HG02763 (cell line): ENCODE data around the gene ZNF547.
"Not testable (repeated sequence)": the region's sequence is repeated elsewhere in the genome, so short reads cannot be mapped to it uniquely, and the experiment has no call there.

Experiments
- ATAC-seq: cut with Tn5 transposase; IDR thresholded peaks from one replicate; pipeline ENCODE4 v1.9.1; 2021; ENCODE audit warnings: mild to moderate bottlenecking, moderate library complexity; ENCODE audit not compliant: unreplicated experiment

Gene ZNF547

DNA sequence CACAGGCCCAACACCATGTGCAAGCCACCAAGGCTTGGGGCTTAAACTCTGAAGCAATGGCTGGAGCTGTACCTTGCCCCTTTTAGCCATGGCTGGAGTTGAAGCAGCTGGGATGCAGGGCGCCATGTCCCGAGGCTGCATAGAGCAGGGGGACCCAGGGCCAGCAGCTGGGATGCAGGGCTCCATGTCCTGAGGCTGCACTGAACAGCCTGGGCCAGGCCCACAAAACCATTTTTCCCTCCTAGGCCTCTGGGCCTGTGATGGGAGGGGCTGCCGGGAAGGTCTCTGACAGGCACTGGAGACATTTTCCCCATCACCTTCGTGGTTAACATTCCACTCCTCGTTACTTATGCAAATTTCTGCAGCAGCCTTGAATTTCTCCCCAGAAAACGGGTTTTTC lies 10.8 kb downstream of the ZNF547 start:
- ATAC-seq, result no peak

DNA sequence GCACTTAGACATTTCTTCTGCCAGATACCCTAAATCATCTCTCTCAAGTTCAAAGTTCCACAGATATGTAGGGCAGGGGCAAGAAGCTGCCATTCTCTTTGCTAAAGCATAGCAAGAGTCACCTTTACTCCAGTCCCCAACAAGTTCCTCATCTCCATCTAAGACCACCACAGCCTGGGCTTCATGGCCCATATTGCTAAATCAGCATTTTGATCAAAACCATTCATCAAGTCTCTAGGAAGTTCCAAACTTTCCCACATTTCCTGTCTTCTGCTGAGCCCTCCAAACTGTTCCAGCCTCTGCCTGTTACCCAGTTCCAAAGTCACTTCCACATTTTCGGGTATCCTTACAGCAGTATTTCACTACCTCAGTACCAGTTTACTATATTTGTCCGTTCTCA lies 11.3 kb downstream of the ZNF547 start:
- not testable (repeated sequence) for ATAC-seq

DNA sequence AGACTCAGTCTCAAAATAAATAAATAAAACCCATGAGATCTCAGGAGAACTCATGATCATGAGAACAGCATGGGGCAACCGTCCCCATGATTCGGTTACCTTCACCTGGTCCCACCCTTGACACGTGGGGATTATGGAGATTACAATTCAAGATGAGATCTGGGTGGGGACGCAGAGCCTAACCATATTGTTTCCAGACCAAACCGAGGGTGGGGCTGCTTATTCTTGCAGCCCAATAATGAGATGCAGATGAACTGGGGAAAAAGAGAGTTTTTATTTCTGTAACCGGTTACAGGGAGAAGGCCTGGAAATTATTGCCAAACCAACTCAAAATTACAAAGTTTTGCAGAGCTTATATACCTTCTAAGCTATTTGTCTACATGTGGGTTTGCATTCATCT lies 12.8 kb downstream of the ZNF547 start:
- no peak for ATAC-seq

DNA sequence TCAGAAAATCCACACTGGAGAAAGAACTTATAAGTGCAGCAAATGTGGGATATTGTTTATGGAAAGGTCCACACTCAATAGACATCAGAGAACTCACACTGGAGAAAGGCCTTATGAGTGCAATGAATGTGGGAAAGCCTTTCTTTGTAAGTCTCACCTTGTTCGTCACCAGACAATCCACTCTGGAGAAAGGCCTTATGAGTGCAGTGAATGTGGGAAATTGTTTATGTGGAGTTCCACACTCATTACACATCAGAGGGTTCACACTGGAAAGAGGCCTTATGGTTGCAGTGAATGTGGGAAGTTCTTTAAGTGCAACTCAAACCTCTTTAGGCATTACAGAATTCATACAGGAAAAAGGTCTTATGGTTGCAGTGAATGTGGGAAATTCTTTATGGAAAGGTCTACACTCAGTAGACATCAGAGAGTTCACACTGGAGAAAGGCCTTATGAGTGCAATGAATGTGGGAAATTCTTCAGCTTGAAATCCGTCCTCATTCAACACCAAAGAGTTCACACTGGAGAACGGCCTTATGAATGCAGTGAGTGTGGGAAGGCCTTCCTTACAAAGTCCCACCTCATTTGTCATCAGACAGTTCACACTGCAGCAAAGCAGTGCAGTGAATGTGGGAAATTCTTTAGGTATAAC lies 14.3 kb downstream of the ZNF547 start:
- ATAC-seq, result no peak

DNA sequence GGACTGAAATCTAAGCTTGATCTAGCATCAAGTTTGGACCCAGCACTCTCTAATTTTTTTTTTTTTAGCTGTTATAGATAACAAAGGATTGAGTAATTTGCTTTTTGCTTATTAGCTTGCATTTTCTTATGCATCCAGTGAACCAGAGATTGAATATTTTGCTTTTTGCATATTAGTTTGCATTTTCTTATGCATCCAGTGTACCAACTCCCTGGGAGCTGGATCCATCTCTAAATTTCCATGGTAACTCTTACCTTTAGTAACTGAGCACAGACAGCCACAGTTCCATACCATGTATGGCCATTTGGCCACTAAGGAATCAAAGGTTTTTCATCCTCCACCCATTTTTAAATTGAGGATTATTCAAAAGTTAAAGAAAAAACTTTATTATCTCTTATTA lies 17.6 kb downstream of the ZNF547 start:
- ATAC-seq, result no peak

DNA sequence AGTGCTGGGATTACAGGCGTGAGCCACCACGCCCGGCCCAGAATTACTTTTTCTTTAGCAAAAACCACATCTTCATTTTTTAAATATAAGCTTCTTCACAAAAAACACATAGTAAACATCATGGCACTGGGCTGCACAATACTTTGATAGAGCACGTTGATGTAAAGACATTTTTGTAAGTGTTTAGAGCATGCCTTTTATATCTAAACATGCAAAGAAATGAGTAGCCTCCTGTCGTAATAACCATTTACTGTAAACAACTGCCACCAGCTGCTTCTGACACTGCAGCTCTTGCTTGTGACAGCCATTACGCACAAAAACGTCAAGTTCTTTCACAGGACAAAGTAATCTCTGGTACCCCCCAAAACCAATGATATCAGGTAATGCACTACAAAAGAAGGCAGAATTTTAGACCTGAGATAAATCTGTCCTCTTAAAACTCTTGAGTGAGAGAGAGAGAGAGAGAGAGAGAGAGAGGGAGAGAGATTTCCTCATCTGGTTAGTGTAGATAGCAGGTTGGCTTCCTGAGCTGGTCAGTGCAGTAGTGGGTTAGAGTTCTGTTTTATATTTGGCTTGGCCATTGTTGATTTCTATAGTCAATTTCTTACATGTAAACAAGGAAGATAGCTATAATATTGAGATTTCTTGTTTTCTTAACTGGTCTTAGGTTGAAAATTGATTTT lies 19.6 kb downstream of the ZNF547 start:
- ATAC-seq, result no peak

DNA sequence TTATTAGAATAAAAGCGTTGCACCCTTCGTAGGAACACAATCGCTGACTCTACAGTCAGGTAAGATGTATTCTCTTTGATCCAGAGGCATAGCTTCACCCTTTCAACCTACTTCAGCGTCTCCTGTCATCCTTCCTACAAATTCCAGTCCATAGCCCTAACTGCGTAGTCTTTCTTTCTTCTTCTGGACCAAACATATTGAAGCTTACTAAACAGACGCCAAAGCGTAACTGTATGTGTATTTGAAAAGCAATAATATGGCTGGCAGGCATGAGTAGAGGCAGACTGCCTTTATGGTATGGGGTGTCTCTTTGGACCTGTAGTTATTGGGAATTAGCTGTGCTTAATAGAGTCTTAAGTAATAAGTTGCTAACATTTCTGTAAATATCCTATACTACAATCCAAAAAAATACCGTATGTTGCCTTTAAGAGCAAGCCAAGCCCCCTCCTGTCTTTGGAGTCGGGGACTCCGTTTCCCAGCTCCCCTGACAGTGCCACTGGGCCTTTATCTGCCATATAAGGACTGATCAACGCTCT lies 25.9 kb downstream of the ZNF547 start:
- ATAC-seq, result no peak

DNA sequence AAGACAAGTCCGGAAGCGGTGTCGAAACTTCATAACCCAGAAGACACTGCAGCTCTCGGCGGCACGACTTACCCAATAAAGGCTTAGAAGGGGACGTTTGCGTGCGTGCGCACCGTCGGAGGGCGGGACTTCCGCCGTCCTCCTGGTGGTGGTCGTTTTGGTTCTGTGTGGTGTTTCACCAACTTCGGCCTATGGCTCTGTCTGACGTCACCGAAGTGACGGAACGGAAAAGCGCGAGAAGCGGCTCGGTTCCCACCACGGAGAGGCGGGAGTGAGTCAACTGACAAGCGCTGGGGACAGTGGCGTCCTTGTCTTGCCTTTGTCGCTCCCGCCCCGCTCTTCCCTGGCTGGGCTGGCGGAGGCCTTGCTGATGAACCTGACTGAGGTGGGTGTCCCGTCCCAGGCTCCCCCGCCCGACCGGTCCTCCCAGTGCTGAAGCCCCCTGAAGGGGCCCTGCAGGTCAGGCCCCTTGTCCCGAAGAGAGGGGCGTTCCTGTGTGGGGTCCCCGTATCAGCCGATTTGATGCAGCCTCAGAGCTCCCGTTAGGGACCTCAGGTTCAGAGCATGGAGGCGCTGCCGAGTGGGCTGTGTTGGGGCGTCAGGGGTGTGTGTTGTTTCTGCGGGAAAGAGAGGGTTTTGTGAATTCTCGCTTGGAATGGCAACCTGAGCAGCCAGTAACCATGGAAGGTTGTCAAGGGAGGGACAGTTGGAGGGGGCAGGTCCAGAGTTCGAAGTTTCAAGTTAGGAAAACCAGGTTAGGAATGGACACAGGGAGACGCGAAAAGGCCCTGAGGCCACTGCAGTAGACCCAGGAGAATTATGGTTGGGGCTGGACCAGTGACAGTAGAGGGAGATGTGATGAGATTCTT lies 26.6 kb downstream of the ZNF547 start, which contains the start of gene ZNF548:
TSS of gene ZNF548 (plus strand) at position 125 of the 869 bp plus-strand sequence. CDS start at position 371, 246 bp downstream.
- ATAC-seq, result peak; percentile 98

DNA sequence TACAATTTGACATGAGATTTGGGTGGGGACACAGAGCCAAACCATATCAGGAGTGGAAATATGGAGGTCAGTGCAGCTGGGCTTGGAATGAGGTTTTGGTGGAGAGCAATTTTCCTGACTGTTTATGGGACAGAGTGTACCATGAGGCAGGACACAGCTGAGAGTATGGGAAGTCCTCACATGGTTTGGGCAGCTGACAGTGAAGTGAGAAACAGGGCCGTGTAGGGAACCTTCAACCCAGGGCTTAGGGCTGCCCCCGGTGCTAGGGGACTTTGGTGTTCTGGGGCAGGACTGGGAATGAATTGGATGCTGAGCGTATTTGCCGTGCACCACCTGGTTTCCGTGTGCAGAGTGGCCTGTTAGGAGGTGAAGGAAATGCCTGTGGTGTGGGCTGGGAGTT lies 32.4 kb downstream of the ZNF547 start:
- ATAC-seq, result no peak

DNA sequence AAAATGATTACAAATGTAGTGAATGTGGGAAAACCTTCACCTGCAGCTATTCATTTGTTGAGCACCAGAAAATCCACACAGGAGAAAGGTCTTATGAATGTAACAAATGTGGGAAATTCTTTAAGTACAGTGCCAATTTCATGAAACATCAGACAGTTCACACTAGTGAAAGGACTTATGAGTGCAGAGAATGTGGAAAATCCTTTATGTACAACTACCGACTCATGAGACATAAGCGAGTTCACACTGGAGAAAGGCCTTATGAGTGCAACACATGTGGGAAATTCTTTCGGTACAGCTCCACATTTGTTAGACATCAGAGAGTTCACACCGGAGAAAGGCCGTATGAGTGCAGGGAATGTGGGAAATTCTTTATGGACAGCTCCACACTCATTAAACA lies 35.5 kb downstream of the ZNF547 start:
- no peak for ATAC-seq

DNA sequence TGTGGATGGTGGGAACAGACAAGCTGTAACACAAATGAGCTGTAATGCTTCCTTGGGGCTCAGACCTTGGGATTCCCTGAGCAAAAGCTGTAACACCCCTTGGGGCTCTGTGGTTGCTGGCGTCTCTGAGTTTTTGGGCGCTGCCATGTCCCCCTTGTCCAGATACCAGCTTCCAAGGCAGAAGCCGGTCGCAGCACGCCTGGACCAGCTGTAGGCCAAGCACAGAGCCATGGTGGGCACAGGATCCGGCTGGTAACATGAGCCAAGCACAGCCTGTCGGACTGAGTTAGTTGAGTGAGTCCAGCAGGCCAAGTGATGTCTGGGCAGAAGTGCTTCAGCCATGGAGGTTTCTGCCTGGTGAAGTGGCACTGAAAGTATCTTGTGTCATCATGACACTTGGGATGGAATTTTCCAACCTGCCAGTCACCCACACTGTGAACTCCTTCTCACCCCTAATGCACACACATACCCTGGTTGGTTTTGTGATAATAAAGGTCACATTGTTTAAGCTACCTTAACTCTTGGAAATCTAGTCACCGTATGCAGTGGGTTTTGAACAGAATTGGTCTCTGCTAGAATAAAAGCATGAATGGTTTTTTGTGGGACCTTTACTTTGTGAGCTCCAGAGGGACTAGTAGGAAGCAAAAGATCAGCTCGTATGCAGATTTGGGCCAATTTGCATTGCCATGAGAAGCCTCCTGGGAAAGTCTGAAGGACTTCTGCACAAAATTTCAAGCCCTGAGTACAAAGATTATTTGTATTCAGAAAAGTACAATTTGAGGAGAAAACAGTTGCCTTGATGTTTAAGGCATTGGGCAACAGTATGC lies 40.6 kb downstream of the ZNF547 start:
- ATAC-seq, result no peak

DNA sequence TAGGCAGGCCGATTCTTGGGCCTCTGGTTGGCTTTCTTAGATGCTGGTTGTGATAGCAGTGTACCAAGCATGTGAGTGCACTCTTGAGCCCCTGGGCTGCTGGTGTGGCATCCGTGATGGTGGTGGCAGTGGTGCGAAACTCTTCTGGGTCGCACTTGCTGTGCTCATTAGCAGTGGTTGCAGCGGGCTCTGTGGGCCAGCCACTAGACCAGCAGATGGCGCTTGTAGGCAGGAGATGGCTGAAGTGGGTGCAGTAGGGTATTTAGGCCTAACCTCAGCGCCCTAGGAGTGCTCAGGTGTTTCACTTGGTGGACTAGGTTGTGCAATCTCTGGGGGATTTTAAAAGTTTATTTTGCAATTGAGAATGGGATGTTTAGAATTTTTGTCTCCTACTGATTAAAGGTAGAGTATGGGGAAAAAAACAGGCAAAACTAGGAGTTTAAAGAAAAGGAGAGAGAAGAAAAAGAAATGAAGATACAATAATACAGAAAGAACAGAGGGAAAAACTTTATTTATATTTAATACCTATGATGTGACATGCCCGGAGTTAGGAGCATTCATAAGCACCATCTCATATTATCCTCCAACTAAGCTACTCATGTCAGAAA lies 43.3 kb downstream of the ZNF547 start:
- ATAC-seq, result no peak

DNA sequence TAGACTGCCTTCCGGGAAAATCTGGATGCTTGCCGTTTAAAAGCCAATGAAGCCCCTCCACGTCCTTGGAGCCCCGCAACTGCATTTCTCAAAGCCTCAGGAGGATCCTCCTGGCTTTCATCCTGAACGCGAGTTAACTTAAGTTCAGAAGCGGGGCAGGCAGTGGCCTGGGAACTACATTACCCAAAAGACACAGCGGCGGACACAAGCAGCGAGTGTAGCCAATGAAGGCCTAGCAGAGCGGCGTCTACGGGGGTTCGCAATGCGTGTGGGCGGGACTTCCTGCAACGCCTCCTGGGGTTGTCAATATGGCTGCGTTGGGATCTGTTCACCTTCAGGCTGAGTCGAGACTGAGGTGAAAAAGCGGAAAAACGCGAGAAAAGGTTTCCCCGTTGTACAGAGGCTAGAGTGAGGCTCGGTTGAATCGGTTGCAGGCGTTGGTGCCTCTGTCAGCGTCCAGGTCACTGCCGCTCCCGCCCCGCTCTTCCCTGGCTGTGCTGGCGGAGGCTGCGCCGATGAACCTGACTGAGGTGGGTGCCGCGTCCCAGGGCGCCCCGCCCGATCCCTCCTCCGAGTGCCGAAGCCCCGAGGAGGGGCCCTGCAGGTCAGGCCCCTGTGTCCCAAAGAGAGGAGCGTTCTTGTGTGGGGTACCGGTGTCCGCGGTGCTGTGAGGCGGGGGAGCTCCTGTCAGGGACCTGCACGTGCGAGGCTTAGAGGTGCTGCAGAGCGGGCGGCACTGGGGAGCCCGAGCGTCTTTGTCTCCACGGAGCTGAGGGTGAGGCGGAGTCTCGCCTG lies 47.7 kb downstream of the ZNF547 start, which contains the start of gene ZNF17:
TSS of gene ZNF17 (plus strand) at position 285 of the 795 bp plus-strand sequence. CDS start 2,455 bp downstream, outside the sequence.
- peak; percentile 98 for ATAC-seq

DNA sequence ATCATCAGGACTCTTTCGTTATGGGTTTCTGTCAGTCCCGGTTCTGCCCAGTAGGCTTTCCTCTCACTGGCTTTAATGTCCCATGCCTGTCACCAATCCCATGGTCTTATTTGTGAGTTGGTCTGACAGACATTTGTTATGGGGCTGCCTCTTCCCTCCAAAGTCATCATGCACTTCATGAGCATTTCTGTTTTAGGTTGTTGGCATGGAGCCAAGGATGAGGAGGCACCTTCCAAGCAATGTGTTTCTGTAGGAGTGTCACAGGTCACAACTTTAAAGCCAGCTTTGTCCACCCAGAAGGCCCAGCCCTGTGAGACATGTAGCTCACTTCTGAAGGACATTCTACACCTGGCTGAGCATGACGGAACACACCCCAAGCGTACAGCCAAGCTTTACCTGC lies 56.1 kb downstream of the ZNF547 start:
- ATAC-seq, result no peak

DNA sequence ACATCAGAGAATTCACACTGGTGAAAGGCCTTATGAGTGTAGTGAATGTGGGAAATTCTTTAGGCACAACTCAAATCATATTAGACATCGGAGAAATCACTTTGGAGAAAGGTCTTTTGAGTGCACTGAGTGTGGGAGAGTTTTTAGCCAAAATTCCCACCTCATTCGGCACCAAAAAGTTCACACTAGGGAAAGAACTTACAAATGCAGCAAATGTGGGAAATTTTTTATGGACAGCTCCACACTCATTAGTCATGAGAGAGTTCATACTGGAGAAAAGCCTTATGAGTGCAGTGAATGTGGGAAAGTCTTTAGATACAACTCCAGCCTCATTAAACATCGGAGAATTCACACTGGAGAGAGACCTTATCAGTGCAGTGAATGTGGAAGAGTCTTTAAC lies 57.7 kb downstream of the ZNF547 start:
- ATAC-seq, result no peak
